ENCODE measurements around the gene WNT8A.
"Not testable (repeated sequence)": the region's sequence is repeated elsewhere in the genome, so short reads cannot be mapped to it uniquely, and the experiment has no call there.

Gene WNT8A

GRCh38 chr5:138083702-138084101, at the start of gene WNT8A:
Gene WNT8A, plus strand, starts transcription at chr5:138084033. Its CDS starts 95 bp downstream, at chr5:138084128.
- DNase-seq, result no peak

DNA sequence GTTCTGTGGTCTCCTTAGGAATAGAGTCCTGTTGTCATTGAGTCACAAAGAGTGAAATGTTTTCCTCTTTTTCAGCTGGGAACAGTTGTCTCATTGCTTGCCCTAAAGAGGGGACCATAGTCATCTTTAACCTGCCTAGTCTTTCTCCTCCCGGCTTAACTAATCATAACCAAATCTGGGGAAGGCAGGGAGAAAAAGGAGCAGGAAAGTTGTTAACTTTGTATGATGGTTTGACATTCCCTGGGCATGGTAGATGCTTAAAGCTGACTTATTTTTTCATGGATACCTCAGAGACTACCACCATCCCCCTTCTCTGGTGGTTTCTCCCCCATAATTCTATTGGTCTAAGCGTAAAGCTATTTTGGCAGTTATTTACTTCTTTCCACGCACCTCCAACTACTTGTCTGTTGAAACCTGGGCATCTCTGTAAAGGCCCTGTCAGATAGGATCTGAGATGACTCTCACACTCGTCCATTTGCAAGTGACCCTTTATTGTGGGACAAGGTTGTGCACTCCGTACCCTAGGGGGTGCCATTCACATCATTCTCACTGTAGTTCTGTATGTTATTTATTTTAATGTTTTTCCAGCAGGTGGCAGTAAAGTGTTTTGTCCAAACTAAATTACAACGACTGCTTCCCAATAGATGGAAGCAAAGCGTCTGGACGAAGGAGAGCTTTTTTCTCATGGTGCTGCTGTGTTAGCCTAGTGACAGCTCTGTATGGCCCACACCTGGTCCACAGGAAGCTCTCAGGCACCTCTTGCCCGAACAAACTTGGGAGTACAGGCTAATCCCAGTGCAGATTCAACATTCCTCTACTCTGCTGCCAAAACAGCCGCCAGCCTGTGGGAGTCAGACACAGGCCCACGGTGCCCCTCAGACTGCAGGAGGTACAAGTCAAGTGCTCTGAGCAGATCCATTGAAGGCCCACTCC, 48.0 kb upstream of the WNT8A start:
- DNase-seq, result peak; percentile 93

DNA sequence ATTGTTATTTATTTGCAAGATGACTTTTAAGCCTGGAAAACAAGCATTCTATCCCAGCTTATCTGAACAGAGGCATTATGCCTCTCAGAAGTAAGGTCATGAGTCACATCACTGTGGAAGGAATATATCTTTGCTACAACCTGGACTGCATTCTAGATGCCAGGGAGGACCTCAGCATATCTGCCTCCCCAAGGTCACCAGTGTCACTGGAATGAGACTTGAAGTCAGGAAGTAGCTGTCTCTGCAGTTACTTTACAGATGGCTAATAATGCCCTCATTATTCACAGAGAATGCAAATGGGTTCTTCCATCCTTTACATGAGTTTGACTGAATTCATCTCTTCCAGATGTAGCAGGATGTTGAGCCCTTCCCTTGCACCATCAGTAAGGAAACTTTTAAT, 46.6 kb upstream of the WNT8A start:
- no peak for DNase-seq

- no peak for DNase-seq
These were observed 45.8 kb upstream of the WNT8A start for GRCh38 chr5:138037907-138038633.

DNA sequence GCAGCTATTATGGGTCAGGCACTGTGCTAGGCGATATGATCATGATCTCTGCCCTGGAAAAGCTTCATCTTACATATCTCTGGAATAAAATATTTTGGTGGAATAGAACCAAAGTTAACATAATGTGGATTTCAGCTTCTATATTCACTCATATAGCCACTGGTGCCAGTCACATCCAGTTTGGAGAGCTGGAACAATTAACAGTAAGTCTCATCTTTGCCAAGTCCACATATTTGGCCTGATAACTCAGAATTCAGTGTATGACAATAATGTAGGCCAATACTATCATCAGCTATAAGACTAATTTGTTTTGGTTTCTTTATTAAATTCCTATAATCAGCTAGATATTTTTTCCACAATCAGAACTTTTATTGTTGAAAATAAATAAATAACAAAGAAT, 45.0 kb upstream of the WNT8A start:
- DNase-seq, result no peak

- DNase-seq, result not testable (repeated sequence)
These were observed 38.5 kb upstream of the WNT8A start for GRCh38 chr5:138045283-138045682.

- no peak for DNase-seq
These were observed 32.2 kb upstream of the WNT8A start for GRCh38 chr5:138051441-138052296.

DNA sequence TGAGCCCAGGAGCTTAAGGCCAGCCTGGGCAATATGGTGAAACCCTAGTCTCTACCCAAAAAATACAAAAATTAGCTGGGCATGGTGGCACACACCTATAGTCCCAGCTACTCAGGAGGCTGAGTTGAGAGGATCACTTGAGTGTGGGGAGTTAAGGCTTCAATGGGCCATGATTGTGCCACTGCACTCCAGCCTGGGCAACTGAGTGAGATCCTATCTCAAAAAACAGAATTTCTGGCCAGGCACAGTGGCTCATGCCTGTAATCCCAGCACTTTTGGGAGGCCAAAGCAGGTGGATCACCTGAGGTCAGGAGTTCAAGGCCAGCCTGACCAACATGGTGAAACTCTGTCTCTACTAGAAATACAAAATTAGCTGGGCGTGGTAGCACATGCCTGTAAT, 31.1 kb upstream of the WNT8A start:
- DNase-seq, result not testable (repeated sequence)

DNA sequence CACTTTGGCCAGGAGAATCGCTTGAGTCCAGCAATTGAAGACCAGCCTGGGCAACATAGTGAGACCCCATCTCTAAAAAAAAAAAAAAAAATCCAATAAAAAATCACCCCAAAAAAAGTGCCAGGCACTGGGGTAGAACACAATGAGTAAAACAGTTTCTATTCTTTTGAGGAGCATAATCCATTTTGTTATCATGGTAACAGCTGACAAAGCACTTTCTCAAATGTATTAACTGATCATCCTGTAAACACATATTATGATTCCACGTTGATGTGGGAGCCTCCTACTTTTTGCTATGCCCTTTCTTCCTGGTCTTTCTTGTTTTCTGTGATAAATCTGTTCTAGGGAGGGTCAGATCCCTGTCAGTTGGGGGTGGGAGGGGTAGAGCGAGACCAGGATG, 30.3 kb upstream of the WNT8A start:
- no peak for DNase-seq

GRCh38 chr5:138054206-138054605, 29.6 kb upstream of the WNT8A start:
- no peak for DNase-seq

DNA sequence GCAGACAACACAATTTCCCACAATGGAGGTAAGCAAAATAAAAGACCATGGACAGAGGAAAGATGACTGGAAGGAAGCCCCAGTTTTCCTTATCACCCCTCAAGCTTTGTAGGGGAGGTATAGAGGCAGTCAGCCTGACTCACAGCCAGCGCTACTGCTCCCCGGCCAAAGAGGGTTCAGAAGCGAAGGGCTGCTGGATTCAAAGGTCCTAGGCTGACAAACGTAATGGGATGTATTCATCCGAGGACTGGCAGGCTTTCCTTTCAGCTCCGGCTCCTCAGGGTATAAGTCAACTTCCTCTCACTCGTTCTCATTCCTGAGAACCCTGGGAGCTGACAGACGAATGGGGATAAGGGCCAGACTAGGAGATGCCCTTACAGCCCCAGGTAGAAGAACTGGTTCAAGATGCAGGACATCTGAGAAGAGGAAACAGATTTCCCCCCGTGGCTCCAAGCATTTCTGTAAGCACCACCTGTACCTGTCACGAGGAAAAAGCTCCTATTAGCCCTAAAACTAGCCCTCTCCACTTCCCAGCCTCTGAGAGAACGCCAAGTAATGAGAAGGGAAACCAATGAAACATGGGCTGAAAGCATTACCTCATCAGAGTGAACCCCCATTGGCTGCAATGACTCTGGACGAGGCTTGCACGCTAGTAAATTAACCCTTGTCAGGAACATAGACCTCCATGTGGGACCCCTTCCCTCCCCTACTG, 28.8 kb upstream of the WNT8A start:
- no peak for DNase-seq

DNA sequence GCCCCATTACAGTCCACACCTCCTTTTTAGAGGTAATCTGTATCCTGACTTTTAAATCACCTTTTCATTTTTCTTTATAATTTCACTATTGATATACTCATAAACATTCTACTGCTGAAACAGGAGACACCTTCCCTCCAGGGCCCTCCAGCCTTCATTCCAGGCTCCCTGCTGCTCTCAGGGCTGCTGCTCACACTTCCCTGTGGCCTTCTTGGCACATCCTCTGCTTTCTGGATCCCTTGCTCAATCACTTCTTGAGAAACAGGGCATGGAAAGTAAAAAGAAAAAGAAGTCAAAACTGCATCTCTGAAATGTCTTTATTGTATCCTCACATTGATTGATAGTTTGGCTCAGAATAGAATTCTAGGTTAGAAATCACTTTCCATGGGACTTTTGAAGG, 19.3 kb upstream of the WNT8A start:
- DNase-seq, result no peak

DNA sequence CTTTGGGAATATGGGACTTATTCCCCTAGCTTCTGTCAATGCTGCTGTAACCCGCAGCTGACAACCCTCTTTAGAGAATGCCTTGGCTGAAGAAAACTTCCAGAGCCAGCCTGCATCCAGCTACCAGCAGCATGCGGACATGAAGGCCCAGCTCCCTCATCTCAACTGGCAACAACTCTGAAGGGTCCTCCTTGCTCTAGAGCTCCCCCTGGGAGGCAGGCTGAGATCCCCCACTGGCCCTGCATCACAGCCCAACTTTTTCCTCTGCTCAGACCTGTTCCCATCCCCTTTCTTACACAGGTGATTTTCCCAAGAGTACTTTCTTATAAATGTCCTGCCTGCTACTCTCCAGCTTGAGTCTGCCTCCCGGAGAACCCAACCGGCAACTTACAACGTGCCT, 18.7 kb upstream of the WNT8A start:
- no peak for DNase-seq

GRCh38 chr5:138067945-138068344, 15.9 kb upstream of the WNT8A start:
- DNase-seq, result no peak

GRCh38 chr5:138068742-138069600, 14.9 kb upstream of the WNT8A start:
- peak; percentile 82 for DNase-seq

- DNase-seq, result not testable (repeated sequence)
These were observed 13.8 kb upstream of the WNT8A start for GRCh38 chr5:138070026-138070425.

DNA sequence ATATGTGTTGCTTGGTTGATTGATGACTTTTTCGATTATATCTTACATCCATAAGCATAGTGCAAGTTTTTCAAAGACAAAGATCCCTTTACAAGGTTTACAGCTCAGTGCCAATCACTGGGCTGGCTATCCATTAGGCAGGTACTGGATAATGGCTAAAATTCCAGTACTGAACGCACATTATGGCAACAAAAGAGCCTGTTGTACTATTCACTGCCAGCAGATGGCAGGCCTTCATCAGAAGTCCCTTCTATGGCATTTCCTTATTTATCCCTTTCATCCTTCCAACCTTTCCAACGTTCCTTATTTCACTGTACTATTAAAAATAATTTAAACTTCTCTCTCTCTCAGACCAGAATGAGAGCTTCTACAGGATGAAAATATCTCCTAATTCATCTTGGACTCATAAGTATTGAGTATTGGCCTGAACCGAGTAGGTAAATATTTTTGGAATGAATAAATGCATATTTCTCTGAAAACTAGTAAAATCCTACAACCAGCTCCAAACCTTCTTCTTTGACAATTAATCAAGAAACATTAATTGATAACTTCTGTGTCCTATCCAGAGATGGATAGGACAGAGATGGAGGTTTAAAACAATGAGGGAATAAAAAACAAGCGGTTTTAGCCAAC, 6.7 kb upstream of the WNT8A start:
- peak; percentile 68 for DNase-seq

GRCh38 chr5:138078006-138078643, 5.7 kb upstream of the WNT8A start:
- DNase-seq, result no peak

- DNase-seq, result no peak
These were observed 1.8 kb upstream of the WNT8A start for GRCh38 chr5:138082033-138082432.

DNA sequence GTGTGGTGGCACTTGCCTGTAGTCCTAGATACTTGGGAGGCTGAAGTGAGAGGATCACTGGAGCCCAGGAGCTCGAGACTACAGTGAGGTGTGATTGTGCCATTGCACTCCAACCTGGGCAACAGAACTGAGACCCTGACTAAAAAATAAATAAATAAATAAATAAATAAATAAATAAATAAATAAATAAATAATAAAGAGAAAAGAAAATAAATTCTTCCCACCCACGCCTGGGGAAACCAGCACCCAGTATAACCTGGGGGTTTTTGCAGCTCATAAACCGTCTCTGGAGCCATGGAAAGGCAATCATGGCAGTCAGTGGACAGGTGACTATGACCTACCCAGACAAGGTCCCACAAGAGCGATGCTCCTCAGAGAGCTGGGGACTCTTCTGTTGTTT, 7.9 kb downstream of the WNT8A start:
- no peak for DNase-seq

Data from kidney glomerular epithelial cell (primary cell).